AG09319 (cell line): ENCODE data around the gene TUBGCP6.

ENCODE experiments used
- DNase-seq: peaks from one replicate; pipeline ENCODE4 v3.0.0-alpha.2; 2010; ENCODE audit warnings: low read depth; ENCODE audit errors: extremely low read depth
- CTCF ChIP-seq: IDR thresholded peaks from 2 replicates; pipeline ENCODE4 v1.5.1; 2011; ENCODE audit warnings: low read depth, mild to moderate bottlenecking, inconsistent platforms, low read length, moderate library complexity

TUBGCP6 gene

DNA sequence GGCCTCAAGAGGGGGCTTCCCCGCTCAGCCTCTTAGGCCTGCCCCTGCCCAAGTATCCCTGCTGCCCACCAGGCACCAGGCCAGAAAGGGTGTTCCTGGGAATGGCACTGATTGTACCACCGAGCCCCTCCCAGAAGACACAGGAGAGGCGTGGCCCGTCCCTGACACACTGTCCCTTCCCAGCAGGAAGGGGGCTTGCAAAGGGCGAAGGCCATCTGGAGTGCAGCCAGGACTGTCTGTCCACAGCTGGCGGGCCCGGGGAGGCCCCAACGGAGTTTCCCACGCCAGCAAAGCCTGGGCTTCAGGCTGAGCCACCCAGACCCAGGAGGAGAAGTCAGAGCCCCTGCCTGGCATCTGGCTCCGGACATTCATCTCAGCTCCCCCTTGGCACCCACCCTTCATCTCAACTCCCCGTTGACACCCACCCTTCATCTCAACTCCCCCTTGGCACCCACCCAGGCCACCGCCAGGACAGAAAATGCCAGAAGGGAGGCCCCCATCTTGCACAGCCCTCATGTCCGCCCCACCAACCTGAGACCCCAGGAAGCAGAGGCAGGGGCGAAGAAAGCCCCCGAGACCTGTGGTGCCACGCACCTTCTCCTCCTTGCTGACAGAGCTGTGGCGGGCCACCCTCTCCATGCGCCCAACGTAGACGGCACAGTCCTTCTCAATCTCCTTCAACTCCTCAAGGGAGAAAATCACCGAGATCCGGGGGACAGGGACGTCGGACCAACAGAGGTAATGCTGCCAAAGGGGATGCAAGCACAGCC lies 19.4 kb downstream of the TUBGCP6 start:
- no peak for TF ChIP-seq CTCF
- no peak for DNase-seq

DNA sequence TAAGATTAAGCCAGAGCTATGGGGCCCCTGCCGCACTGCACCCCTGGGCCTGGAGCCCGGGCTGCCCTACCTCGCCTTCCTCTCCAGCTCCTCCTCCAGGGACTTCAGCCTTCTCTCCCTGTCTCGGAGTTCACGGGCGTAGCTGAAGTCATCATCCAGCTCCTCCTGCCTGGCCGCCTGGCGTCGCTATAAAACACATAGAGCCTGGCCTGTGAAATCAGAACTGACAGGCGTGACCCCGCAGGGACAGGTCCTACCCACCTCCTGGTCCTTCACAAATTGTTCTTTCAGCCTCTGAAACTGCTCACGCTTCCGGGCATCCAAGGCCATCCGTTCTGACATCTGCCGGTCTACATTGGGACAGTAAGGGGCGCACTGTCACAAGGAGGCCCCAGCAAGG lies 20.8 kb downstream of the TUBGCP6 start:
- DNase-seq, result no peak
- TF ChIP-seq CTCF, result no peak

GRCh38 chr22:50222508-50222907 lies 22.3 kb downstream of the TUBGCP6 start:
- no peak for DNase-seq
- TF ChIP-seq CTCF, result no peak

DNA sequence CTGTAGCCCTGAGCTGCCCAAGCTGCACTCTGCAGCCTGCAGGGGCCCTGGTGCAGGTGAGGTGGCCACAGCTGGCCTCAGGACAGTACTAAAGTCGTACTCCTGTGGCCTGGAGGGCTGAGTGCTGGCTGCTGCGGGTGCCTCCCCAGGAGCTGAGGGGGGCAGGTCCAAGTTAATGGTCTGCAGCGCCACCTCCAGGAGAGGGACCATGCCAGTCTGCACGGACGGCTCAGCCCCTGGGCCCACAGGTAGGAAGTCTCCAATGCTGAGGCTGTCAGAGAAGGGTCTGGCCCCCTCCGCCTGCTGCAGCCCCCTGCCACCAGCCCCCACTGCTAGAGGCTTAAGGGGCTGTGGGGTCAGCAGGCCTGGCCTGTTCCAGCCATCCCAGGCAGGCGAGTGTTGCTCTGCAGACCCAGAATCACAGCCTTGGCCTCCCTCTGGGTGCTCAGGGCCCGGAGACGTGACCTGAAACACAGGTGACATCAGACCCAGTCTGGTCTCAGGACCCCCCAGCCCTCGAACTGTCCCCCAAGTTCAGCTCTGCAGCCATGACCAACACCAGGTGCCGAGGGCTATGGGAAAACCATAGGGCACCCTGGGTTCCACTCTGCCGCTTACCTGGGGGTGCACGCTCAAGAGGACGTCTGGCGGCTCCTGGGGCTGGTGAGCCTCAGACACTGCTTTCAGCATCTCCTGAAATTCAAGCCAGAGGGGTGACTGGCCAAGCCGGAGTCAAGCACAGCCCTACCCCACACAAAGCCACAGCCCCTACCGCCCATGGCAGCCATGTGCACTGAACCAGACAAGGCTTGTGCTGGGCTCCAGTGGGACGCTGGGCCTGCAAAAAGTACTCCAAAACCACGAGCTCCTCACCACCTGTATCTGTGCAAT lies 23.2 kb downstream of the TUBGCP6 start:
- no peak for DNase-seq
- no peak for TF ChIP-seq CTCF

- no peak for DNase-seq
- no peak for TF ChIP-seq CTCF
These were observed 24.0 kb downstream of the TUBGCP6 start for GRCh38 chr22:50220603-50221409.

DNA sequence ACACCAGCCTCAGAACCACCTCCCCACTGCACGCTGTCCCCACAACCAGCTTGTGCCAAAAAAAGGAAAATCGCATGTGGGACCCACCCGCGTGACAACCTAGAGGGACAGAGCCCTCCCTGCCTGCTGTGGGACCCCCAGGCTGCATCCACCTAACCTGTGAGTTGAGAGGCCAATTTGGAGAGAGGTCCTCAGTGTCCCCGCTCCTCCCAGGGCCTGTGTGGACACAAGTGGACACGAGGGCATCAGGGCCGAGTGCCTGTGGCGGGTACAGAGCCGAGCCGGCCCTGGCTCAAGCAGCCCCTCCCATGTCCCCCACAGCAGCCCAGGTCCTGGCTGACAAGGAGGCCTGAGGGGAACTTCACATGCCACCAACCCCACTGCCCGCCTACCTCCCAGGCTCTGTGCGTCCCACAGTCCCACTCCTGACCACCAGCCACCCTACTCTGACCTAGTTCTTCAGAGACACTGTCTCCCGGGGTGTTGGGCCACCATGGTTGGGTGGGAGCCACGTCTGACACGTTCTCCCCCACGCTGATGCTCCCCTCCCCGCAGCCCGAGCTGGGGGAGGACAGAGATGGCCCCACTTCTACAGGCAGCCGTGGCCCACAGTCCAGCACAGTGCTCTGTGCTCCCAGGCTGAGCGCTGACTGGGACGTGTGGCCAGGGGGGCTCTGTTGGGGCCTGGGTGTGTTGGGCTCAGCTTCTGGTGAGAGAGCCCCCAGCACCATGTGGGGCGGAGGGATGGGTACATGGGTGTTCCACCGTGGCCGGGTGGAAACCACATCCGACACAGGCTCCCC lies 24.8 kb downstream of the TUBGCP6 start:
- no peak for DNase-seq
- no peak for TF ChIP-seq CTCF
